Sigmoid colon (tissue), 7 donors: ENCODE measurements around the gene TMEM53. TPM values are rescaled to one million over a fixed set of nuclear protein-coding genes. Genes with fewer than 3 reads are reported as not detected.
"Not testable (repeated sequence)": the region's sequence is repeated elsewhere in the genome, so short reads cannot be mapped to it uniquely, and the experiment has no call there.

Source experiments
- DNase-seq: peaks from one replicate; pipeline ENCODE4 v3.0.0-alpha.2; 2019
- H3K27ac ChIP-seq, 4 donors: fragments of 200-600 bp; sonication (generic); one replicate each; pipeline ENCODE4 v1.5.1; 2016 to 2019; ENCODE audit warnings: mild to moderate bottlenecking in 1 of 4
- H3K27me3 ChIP-seq, 3 donors: fragments of 200-600 bp; sonication (generic); one replicate each; pipeline ENCODE4 v1.5.1; 2019; ENCODE audit warnings: mild to moderate bottlenecking in 1 of 3
- H3K36me3 ChIP-seq, 4 donors: fragments of 200-600 bp; sonication (generic); one replicate each; pipeline ENCODE4 v1.5.1; 2016 to 2019
- H3K4me1 ChIP-seq, 4 donors: fragments of 200-600 bp; sonication (generic); one replicate each; pipeline ENCODE4 v1.5.1; 2017 to 2019
- H3K4me3 ChIP-seq, 4 donors: fragments of 200-600 bp; sonication (generic); one replicate each; pipeline ENCODE4 v1.5.1; 2017 to 2019; ENCODE audit warnings: mild to moderate bottlenecking in 2 of 4, moderate library complexity in 1 of 4
- H3K9me3 ChIP-seq, 4 donors: fragments of 200-600 bp in 3 of 4; sonication (generic) in 3 of 4; one replicate each; pipeline versions ENCODE4 v1.5.1 to v1.6.1; 2013 to 2019
- CTCF ChIP-seq, 4 experiments: fragments of 450-650 bp in 3 of 4; fragments of 200-600 bp in 1 of 4; IDR thresholded peaks; one replicate each; pipeline ENCODE4 v1.5.1; 2016 to 2019; ENCODE audit warnings: antibody characterized with exemption in 4 of 4, mild to moderate bottlenecking in 3 of 4, moderate library complexity in 2 of 4
- EP300 ChIP-seq, 4 donors: sonication (generic); formaldehyde crosslinking; IDR thresholded peaks; one replicate each; pipeline ENCODE4 v1.6.1; 2017; ENCODE audit warnings: antibody characterized with exemption in 4 of 4
- POLR2A ChIP-seq, 2 donors: fragments of 450-650 bp; IDR thresholded peaks; one replicate each; pipeline ENCODE4 v1.6.1; 2016; ENCODE audit warnings: antibody characterized with exemption in 2 of 2, mild to moderate bottlenecking in 2 of 2, moderate library complexity in 2 of 2
- POLR2AphosphoS5 ChIP-seq, 4 donors: sonication (generic); formaldehyde crosslinking; IDR thresholded peaks; one replicate each; pipeline ENCODE4 v1.6.1; 2017; ENCODE audit warnings: antibody characterized with exemption in 4 of 4
- WGBS, 2 donors: extraction: QIAGEN DNeasy Blood & Tissue Kit; methylation state at CpG; one replicate each; pipeline ENCODE4 v1.1.7; 2013; 5-methylcytosine and 5-hydroxymethylcytosine counted together
- intact Hi-C: fragments of 100-400 bp; cut with DNase I; formaldehyde crosslinking; loops from one replicate; pipeline ENCODE4 v1.15.1; 2023
- polyA plus RNA-seq, 3 donors: library from polyadenylated mRNA; stranded (reverse); fragments of 200-250 nt; gene quantifications; one replicate each; pipeline ENCODE4 v1.2.3, GENCODE V29; 2013
- total RNA-seq, 4 donors: library from RNA; depleted of rRNA; stranded (reverse); fragments of >200 nt; gene quantifications; one replicate each; pipeline ENCODE4 v1.1.0, GENCODE V29; 2016
- donor health status: healthy with polysubstance abuse.
- donor health status: Bipolar disorder and iron deficiency.
- donor health status: healthy.

The TMEM53 gene
- total and polyA plus RNA-seq, 7 donors: 1.7 to 29.7 (median 5.6) TPM

DNA sequence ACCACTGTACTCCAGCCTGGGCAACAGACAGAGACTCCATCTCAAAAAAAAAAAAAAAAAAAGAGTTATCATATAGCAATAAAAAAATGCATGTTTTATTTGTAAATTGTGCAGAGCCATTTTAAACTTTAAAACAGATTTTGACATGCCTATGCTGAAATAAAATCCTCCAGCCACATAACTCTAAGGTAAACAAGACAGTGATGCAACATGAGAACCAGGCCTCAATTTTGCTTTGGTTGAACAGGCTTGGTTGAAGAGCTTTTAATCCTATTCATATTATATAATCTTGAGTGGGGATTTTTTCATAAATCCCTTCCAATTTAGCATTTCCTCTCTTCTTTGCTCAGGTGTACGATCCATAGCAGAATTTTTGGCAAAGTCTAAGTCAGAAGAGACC lies 26.3 kb upstream of the TMEM53 start:
- H3K27ac ChIP-seq: no peak overlapping the region
- no peak for DNase-seq
- H3K4me3 ChIP-seq: no peak overlapping the region
- no peak for TF ChIP-seq CTCF (IDR thresholded peaks at IDR 0.05)
- no peak for TF ChIP-seq POLR2AphosphoS5 (IDR thresholded peaks at IDR 0.05)
- TF ChIP-seq POLR2A (IDR thresholded peaks at IDR 0.05): no peak
- no peak for TF ChIP-seq EP300 (IDR thresholded peaks at IDR 0.05)
- no peaks in the 10 kb centered on the region for H3K9me3 ChIP-seq
- no peaks in the 10 kb centered on the region for H3K36me3 ChIP-seq
- intact Hi-C loops: no loop called here
- WGBS, 2 donors: 86 to 90% methylated on average over 1 of the region's 1 CpG
- H3K4me1 ChIP-seq: no peaks in the 10 kb centered on the region
- no peaks in the 10 kb centered on the region for H3K27me3 ChIP-seq

DNA sequence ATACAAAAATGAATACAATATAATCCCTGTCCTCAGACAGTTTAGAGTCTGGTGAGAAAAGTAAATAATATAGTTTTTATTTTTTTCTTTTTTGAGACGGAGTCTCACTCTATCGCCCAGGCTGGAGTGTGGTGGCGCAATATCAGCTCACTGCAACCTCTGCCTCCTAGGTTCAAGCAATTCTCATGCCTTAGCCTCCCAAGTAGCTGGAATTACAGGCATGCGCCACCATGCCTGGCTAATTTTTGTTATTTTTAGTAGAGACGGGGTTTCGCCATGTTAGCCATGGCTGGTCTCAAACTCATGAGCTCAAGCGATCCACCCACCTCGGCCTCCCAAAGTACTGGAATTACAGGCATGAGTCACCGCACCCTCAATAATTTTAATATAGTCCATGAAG lies 25.1 kb upstream of the TMEM53 start:
- intact Hi-C loops, H3K27ac ChIP-seq, H3K9me3 ChIP-seq, DNase-seq, H3K27me3 ChIP-seq, H3K36me3 ChIP-seq, H3K4me3 ChIP-seq, H3K4me1 ChIP-seq: not testable (repeated sequence)
- WGBS, 2 donors: 90 to 92% methylated on average over 9 of the region's 9 CpGs

GRCh38 chr1:44698138-44698537 lies 23.9 kb upstream of the TMEM53 start:
- H3K36me3 ChIP-seq: no peaks in the 10 kb centered on the region
- no peak for DNase-seq
- H3K27ac ChIP-seq: no peak overlapping the region
- H3K4me3 ChIP-seq: no peak overlapping the region
- no peaks in the 10 kb centered on the region for H3K27me3 ChIP-seq
- TF ChIP-seq CTCF (IDR thresholded peaks at IDR 0.05) (no peak), POLR2A (IDR thresholded peaks at IDR 0.05) (no peak), POLR2AphosphoS5 (IDR thresholded peaks at IDR 0.05) (no peak), EP300 (IDR thresholded peaks at IDR 0.05) (no peak)
- intact Hi-C loops: no loop called here
- no peaks in the 10 kb centered on the region for H3K4me1 ChIP-seq
- WGBS, 2 donors: 82 to 95% methylated on average over 3 of the region's 3 CpGs
- no peaks in the 10 kb centered on the region for H3K9me3 ChIP-seq

GRCh38 chr1:44696789-44697345 lies 22.6 kb upstream of the TMEM53 start:
- intact Hi-C loops: no loop called here
- Histone ChIP-seq H3K27ac (no peak overlapping the region), H3K4me1 (no peaks in the 10 kb centered on the region), H3K36me3 (no peaks in the 10 kb centered on the region), H3K9me3 (no peaks in the 10 kb centered on the region), H3K27me3 (no peaks in the 10 kb centered on the region), H3K4me3 (no peak overlapping the region)
- 64 to 79% methylated on average over 7 of the region's 7 CpGs for WGBS, 2 donors
- TF ChIP-seq EP300 (IDR thresholded peaks at IDR 0.05): no peak
- no peak for TF ChIP-seq CTCF (IDR thresholded peaks at IDR 0.05)
- no peak for DNase-seq

DNA sequence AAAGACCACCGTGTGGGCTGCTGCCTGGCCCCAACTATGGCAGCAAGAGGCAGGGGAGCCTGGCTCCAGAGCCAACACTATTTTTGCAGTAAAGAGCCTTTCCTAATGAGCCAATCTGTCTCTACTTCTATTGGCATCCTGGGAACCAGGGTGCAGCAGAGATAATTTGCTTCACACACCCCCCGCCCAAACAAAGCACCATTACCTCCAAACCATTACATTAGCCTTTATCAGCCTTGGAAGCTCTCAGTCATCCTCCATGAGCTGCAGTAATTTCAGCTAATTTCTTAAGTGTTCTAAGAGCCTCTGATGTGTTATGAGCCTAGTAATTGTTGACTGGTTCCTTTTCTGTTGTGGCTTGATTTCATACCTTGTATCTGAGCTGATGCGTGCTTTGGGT lies 21.8 kb upstream of the TMEM53 start:
- Histone ChIP-seq H3K27me3 (no peaks in the 10 kb centered on the region), H3K9me3 (no peaks in the 10 kb centered on the region), H3K4me3 (no peak overlapping the region), H3K36me3 (no peaks in the 10 kb centered on the region), H3K27ac (no peak overlapping the region), H3K4me1 (no peaks in the 10 kb centered on the region)
- no peak for DNase-seq
- 93% methylated on average over 3 of the region's 3 CpGs for WGBS, 2 donors
- TF ChIP-seq POLR2A (IDR thresholded peaks at IDR 0.05) (no peak), CTCF (IDR thresholded peaks at IDR 0.05) (no peak), POLR2AphosphoS5 (IDR thresholded peaks at IDR 0.05) (no peak), EP300 (IDR thresholded peaks at IDR 0.05) (no peak)
- intact Hi-C loops: no loop called here
